ENCODE measurements around the gene GPNMB.
"Not testable (repeated sequence)": the region's sequence is repeated elsewhere in the genome, so short reads cannot be mapped to it uniquely, and the experiment has no call there.

- not testable (repeated sequence) for TF ChIP-seq MTA3 (CRISPR knock-in tag; IDR thresholded peaks at IDR 0.05); NCOR1 (IDR thresholded peaks at IDR 0.05; ENCODE audit: borderline replicate concordance, low read length); DMAP1 (CRISPR knock-in tag; IDR thresholded peaks at IDR 0.05); KDM5A (IDR thresholded peaks at IDR 0.05; ENCODE audit: borderline replicate concordance, low read length); FOXA3 (CRISPR knock-in tag; IDR thresholded peaks at IDR 0.05); KAT7 (CRISPR knock-in tag; IDR thresholded peaks at IDR 0.05; ENCODE audit: borderline replicate concordance); SKIL (CRISPR knock-in tag; IDR thresholded peaks at IDR 0.05; ENCODE audit: borderline replicate concordance); CTCF (CRISPR knock-in tag; IDR thresholded peaks at IDR 0.05); JUND (CRISPR knock-in tag; IDR thresholded peaks at IDR 0.05)
Measured at GRCh38 chr7:23312141-23312540, 65.6 kb downstream of the GPNMB start.

Measured in HepG2 (cell line).